SH-SY5Y (cell line): Measurements from ENCODE around the gene CHRNB1.
"Not testable (repeated sequence)": the region's sequence is repeated elsewhere in the genome, so short reads cannot be mapped to it uniquely, and the experiment has no call there.

Experiments used
- GATA2 ChIP-seq: IDR thresholded peaks from 2 replicates; pipeline ENCODE4 v1.6.1; 2011; ENCODE audit warnings: mild to moderate bottlenecking, low read depth, low read length
- GATA3 ChIP-seq: IDR thresholded peaks from 2 replicates; pipeline ENCODE4 v1.6.1; 2011; ENCODE audit warnings: low read depth, mild to moderate bottlenecking, low read length, moderate library complexity

Gene CHRNB1

GRCh38 chr17:7479213-7480088 lies 34.6 kb downstream of the CHRNB1 start, which contains the start of gene ZBTB4:
Gene ZBTB4, minus strand, starts transcription at chr17:7479631. Its CDS starts 12,830 bp downstream, at chr17:7466801.
- no peak for TF ChIP-seq GATA3
- no peak for TF ChIP-seq GATA2

- TF ChIP-seq GATA2 (no peak), GATA3 (no peak)
These were observed 35.2 kb downstream of the CHRNB1 start for GRCh38 chr17:7480089-7480384.

GRCh38 chr17:7481275-7481674 lies 36.4 kb downstream of the CHRNB1 start, which contains the start of gene SLC35G6:
Gene SLC35G6, plus strand, starts transcription at chr17:7481446. Its CDS starts 71 bp downstream, at chr17:7481517.
- TF ChIP-seq GATA2, GATA3: not testable (repeated sequence)

GRCh38 chr17:7483255-7484066 lies 38.6 kb downstream of the CHRNB1 start:
- TF ChIP-seq GATA3 (no peak), GATA2 (no peak)

GRCh38 chr17:7484067-7484918 lies 39.4 kb downstream of the CHRNB1 start, which contains the start of gene POLR2A:
Gene POLR2A, plus strand, starts transcription at chr17:7484366.
- TF ChIP-seq GATA2 = no peak
- no peak for TF ChIP-seq GATA3

- TF ChIP-seq GATA3 (no peak), GATA2 (no peak)
These were observed 40.1 kb downstream of the CHRNB1 start for GRCh38 chr17:7484919-7485377.

- TF ChIP-seq GATA2 (no peak), GATA3 (no peak)
These were observed 41.3 kb downstream of the CHRNB1 start for GRCh38 chr17:7486181-7486580.

GRCh38 chr17:7490144-7490543 lies 45.3 kb downstream of the CHRNB1 start:
- no peak for TF ChIP-seq GATA2
- no peak for TF ChIP-seq GATA3

GRCh38 chr17:7491583-7491982 lies 46.7 kb downstream of the CHRNB1 start:
- TF ChIP-seq GATA2 = no peak

- no peak for TF ChIP-seq GATA2
- no peak for TF ChIP-seq GATA3
These were observed 49.1 kb downstream of the CHRNB1 start for GRCh38 chr17:7493941-7494340.

GRCh38 chr17:7495906-7496434 lies 51.1 kb downstream of the CHRNB1 start:
- TF ChIP-seq GATA2 (no peak), GATA3 (no peak)

GRCh38 chr17:7496470-7497183 lies 51.8 kb downstream of the CHRNB1 start:
- TF ChIP-seq GATA2 = no peak
- TF ChIP-seq GATA3 = no peak

- TF ChIP-seq GATA2 (no peak), GATA3 (no peak)
These were observed 52.4 kb downstream of the CHRNB1 start for GRCh38 chr17:7497228-7497627.
